SU-DHL-6 (cell line): ENCODE results near the gene OPTN.

ENCODE experiments used
- H2AFZ ChIP-seq: fragments of 200-600 bp; sonication (generic); 2 replicates; pipeline ENCODE4 v1.6.1; 2014; ENCODE audit warnings: low read depth, mild to moderate bottlenecking, moderate library complexity, mixed read lengths, antibody characterized with exemption, low read length; ENCODE audit not compliant: severe bottlenecking
- H3F3A ChIP-seq: fragments of 200-600 bp; shearing (Covaris generic); 2 replicates; pipeline ENCODE4 v1.6.0; 2016; ENCODE audit warnings: antibody characterized with exemption, mild to moderate bottlenecking; ENCODE audit not compliant: insufficient read depth
- H3K27ac ChIP-seq: fragments of 200-600 bp; sonication (generic); 2 replicates; pipeline ENCODE4 v1.5.1; 2016; ENCODE audit warnings: low read depth, mild to moderate bottlenecking, low read length, moderate library complexity, mixed read lengths
- H3K27me3 ChIP-seq: fragments of 200-600 bp; sonication (generic), shearing (Covaris generic); 2 replicates; pipeline ENCODE4 v1.6.0; 2014; ENCODE audit warnings: mild to moderate bottlenecking, low read length
- H3K36me3 ChIP-seq: fragments of 200-600 bp; sonication (generic); 2 replicates; pipeline ENCODE4 v1.6.1; 2014; ENCODE audit warnings: mild to moderate bottlenecking, low read length, mixed read lengths
- H3K4me2 ChIP-seq: fragments of 300-600, 200-600 bp; shearing (Covaris generic), sonication (generic); 2 replicates; pipeline ENCODE4 v1.6.0; 2014; ENCODE audit warnings: low read length, low read depth, mild to moderate bottlenecking; ENCODE audit not compliant: poor library complexity, severe bottlenecking
- H3K4me3 ChIP-seq: fragments of 200-600 bp; sonication (generic); 2 replicates; pipeline ENCODE4 v1.5.1; 2014; ENCODE audit warnings: antibody characterized with exemption, low read length, mild to moderate bottlenecking, mixed read lengths; ENCODE audit not compliant: insufficient read depth, poor library complexity, severe bottlenecking
- H3K79me2 ChIP-seq: fragments of 200-600 bp; sonication (generic); 2 replicates; pipeline ENCODE4 v1.6.1; 2014; ENCODE audit warnings: mild to moderate bottlenecking, low read length, moderate library complexity; ENCODE audit not compliant: insufficient read depth
- H3K9ac ChIP-seq: fragments of 200-600 bp; sonication (generic); 2 replicates; pipeline ENCODE4 v1.7.0; 2014; ENCODE audit warnings: mild to moderate bottlenecking, low read length
- H3K9me2 ChIP-seq: fragments of 200-600 bp; sonication (generic); replicated peaks from 2 replicates; pipeline ENCODE4 v1.6.1; 2014; ENCODE audit warnings: low read length; ENCODE audit not compliant: insufficient read depth
- H3K9me3 ChIP-seq: fragments of 200-600 bp; sonication (generic); 2 replicates; pipeline ENCODE4 v1.6.1; 2014; ENCODE audit warnings: low read length, mixed read lengths; ENCODE audit not compliant: insufficient read depth
- H4K20me1 ChIP-seq: fragments of 200-600 bp; sonication (generic); 2 replicates; pipeline ENCODE4 v1.6.1; 2014; ENCODE audit warnings: low read depth, mild to moderate bottlenecking, antibody characterized with exemption, low read length, moderate library complexity, mixed read lengths
- EZH2phosphoT487 ChIP-seq: fragments of 200-600 bp; sonication (generic), shearing (Covaris generic); conservative IDR thresholded peaks from 2 replicates; pipeline ENCODE4 v1.6.1; 2018; ENCODE audit warnings: mild to moderate bottlenecking, antibody characterized with exemption, low read length, moderate library complexity, mixed read lengths
- TF ChIP-seq, protein P1 (sequence below): fragments of 200-600 bp; sonication (generic); IDR thresholded peaks from one replicate; pipeline ENCODE4 v1.5.1; 2017; ENCODE audit warnings: antibody characterized with exemption, mild to moderate bottlenecking, low read length, moderate library complexity; ENCODE audit not compliant: insufficient read depth, poor library complexity, severe bottlenecking

Gene OPTN

DNA sequence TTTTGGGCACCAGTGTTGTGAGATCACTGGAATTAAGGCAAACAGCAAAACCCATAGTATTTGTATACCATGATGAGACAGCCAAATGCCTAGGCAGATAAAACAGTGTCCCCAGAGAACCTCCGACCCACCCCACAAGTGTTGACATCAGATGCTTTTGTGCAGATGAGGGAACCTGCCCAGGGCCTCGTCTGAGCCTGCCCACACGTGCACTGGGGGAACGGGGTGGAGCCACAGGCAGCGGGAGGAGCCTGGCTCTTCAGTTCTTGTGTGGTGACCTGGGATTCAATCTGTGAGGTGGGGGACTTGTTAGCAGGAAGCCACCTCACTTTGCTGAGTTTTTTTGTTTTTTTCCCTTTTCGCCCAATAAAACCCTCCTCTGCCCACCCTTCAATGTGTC lies 33.4 kb upstream of the OPTN start:
- Histone ChIP-seq H3K79me2 (no peaks in the 10 kb centered on the region), H3K36me3 (no peaks in the 10 kb centered on the region), H2AFZ (no peak overlapping the region), H3K4me2 (no peak overlapping the region), H3K27me3 (no peaks in the 10 kb centered on the region), H3K9me2 (no peaks in the 10 kb centered on the region), H3K4me3 (no peak overlapping the region), H4K20me1 (no peaks in the 10 kb centered on the region), H3K27ac (no peak overlapping the region), H3K9ac (no peak overlapping the region), H3F3A (no peaks in the 10 kb centered on the region), H3K9me3 (no peaks in the 10 kb centered on the region)
- no peak for TF ChIP-seq EZH2phosphoT487
- TF ChIP-seq, protein P1, sequence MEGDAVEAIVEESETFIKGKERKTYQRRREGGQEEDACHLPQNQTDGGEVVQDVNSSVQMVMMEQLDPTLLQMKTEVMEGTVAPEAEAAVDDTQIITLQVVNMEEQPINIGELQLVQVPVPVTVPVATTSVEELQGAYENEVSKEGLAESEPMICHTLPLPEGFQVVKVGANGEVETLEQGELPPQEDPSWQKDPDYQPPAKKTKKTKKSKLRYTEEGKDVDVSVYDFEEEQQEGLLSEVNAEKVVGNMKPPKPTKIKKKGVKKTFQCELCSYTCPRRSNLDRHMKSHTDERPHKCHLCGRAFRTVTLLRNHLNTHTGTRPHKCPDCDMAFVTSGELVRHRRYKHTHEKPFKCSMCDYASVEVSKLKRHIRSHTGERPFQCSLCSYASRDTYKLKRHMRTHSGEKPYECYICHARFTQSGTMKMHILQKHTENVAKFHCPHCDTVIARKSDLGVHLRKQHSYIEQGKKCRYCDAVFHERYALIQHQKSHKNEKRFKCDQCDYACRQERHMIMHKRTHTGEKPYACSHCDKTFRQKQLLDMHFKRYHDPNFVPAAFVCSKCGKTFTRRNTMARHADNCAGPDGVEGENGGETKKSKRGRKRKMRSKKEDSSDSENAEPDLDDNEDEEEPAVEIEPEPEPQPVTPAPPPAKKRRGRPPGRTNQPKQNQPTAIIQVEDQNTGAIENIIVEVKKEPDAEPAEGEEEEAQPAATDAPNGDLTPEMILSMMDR = no peak

DNA sequence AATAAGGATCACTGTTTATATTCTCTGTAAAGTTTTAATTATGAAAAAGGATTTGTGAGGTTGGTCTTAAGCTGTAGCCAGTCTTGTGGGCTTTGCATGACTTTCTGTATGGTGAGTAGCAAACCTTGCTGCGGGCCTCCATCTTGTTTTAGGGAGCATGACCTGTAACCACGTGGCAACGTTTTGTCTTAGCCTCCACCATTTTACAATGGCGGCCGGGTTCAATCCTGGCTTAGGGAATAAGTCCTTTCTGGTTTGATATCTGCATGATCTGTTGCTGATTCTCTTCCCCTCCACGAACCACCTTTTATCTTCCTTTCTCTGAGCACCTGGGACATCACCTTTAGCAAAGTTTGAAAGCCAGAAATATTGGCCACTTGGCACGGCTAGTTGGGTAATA lies 32.5 kb upstream of the OPTN start:
- Histone ChIP-seq H2AFZ (no peak overlapping the region), H3K9me2 (no peaks in the 10 kb centered on the region), H3K9me3 (no peaks in the 10 kb centered on the region), H3K4me3 (no peak overlapping the region), H3K27ac (no peak overlapping the region), H3K79me2 (no peaks in the 10 kb centered on the region), H3K4me2 (no peak overlapping the region), H4K20me1 (no peaks in the 10 kb centered on the region), H3F3A (no peaks in the 10 kb centered on the region), H3K36me3 (no peaks in the 10 kb centered on the region), H3K27me3 (no peaks in the 10 kb centered on the region), H3K9ac (no peak overlapping the region)
- TF ChIP-seq, protein P1 = no peak
- TF ChIP-seq EZH2phosphoT487 = no peak

DNA sequence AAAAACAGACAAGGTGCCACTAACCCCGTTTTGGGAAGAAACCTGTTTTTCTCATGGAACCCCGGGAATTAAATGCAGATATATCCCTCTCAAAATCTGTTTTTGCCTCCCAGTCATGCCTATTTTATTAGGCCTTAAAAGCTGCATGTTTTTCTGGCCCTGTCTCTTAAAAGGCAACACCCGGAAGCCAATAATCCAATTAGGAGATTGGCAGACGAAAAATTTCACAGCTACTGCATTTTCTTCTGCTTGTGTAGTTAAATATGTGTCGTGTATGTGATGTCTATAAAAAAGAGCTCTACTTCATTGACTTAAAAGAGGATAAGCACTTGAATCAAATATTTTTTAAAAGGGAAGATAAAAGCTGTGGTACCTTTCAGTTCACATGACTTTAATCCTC lies 31.9 kb upstream of the OPTN start:
- Histone ChIP-seq H3K4me2 (no peak overlapping the region), H3K27ac (no peak overlapping the region), H3K9me3 (no peaks in the 10 kb centered on the region), H2AFZ (no peak overlapping the region), H3K36me3 (no peaks in the 10 kb centered on the region), H3K4me3 (no peak overlapping the region), H3F3A (no peaks in the 10 kb centered on the region), H3K9me2 (no peaks in the 10 kb centered on the region), H3K79me2 (no peaks in the 10 kb centered on the region), H4K20me1 (no peaks in the 10 kb centered on the region), H3K9ac (no peak overlapping the region), H3K27me3 (no peaks in the 10 kb centered on the region)
- TF ChIP-seq, protein P1 = no peak
- TF ChIP-seq EZH2phosphoT487 = no peak

DNA sequence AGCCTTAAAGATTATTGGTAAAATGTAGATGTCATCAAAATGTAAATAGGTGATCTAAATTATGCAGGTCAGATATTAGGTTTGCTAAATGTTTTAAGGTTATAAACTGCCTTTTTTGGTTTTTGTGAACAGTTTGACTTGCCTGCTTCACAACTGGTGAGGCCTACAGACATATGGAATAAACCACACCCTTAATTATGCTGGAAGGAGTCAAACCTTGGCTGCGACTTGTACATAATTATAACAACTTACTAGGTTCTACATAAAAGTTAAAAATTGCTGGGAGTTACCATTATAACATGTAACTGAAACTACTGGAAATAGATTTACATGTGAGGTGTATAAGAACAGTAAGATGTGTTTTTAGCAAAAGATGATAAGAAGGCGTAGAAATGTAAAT lies 31.5 kb upstream of the OPTN start:
- no peak overlapping the region for H3K4me2 ChIP-seq
- no peak overlapping the region for H2AFZ ChIP-seq
- TF ChIP-seq, protein P1 = no peak
- no peak for TF ChIP-seq EZH2phosphoT487
- no peaks in the 10 kb centered on the region for H4K20me1 ChIP-seq
- no peaks in the 10 kb centered on the region for H3K36me3 ChIP-seq
- no peaks in the 10 kb centered on the region for H3K27me3 ChIP-seq
- H3K9me2 ChIP-seq = no peaks in the 10 kb centered on the region
- no peak overlapping the region for H3K4me3 ChIP-seq
- no peaks in the 10 kb centered on the region for H3F3A ChIP-seq
- H3K9me3 ChIP-seq = no peaks in the 10 kb centered on the region
- no peaks in the 10 kb centered on the region for H3K79me2 ChIP-seq
- H3K27ac ChIP-seq = no peak overlapping the region
- H3K9ac ChIP-seq = no peak overlapping the region
